Stimulated activated CD8-positive, alpha-beta memory T cell treated with anti-CD3 and anti-CD28 coated beads, Interleukin-12 subunit alpha, Interleukin-12 subunit beta, amount 100 ng/mL, for 4 hours (primary cell): ENCODE data around the gene RSRC2.
"Not testable (repeated sequence)": the region's sequence is repeated elsewhere in the genome, so short reads cannot be mapped to it uniquely, and the experiment has no call there.

ENCODE experiments used
- DNase-seq: peaks from one replicate; pipeline ENCODE4 v3.0.0-alpha.2; 2020; ENCODE audit warnings: low read depth

The RSRC2 gene

GRCh38 chr12:122518908-122519307 lies 7.8 kb downstream of the RSRC2 start:
- DNase-seq, result no peak

- no peak for DNase-seq
Measured at GRCh38 chr12:122517877-122518276, 8.9 kb downstream of the RSRC2 start.

- no peak for DNase-seq
Measured at GRCh38 chr12:122516544-122517361, 10.0 kb downstream of the RSRC2 start.

GRCh38 chr12:122515275-122515674 lies 11.5 kb downstream of the RSRC2 start:
- no peak for DNase-seq

- no peak for DNase-seq
Measured at GRCh38 chr12:122513660-122514059, 13.1 kb downstream of the RSRC2 start.

- not testable (repeated sequence) for DNase-seq
Measured at GRCh38 chr12:122513028-122513427, 13.7 kb downstream of the RSRC2 start.

- DNase-seq, result no peak
Measured at GRCh38 chr12:122508163-122508562, 18.6 kb downstream of the RSRC2 start.

- no peak for DNase-seq
Measured at GRCh38 chr12:122506393-122506938, 20.3 kb downstream of the RSRC2 start.

GRCh38 chr12:122505419-122506051 lies 21.2 kb downstream of the RSRC2 start:
- DNase-seq, result no peak

- no peak for DNase-seq
Measured at GRCh38 chr12:122503783-122504590, 22.7 kb downstream of the RSRC2 start.

- no peak for DNase-seq
Measured at GRCh38 chr12:122503147-122503751, 23.5 kb downstream of the RSRC2 start.

- no peak for DNase-seq
Measured at GRCh38 chr12:122501489-122501989, 25.2 kb downstream of the RSRC2 start.

GRCh38 chr12:122500685-122501488 lies 25.8 kb downstream of the RSRC2 start, which contains the start of gene ZCCHC8:
ZCCHC8 (minus strand) TSS chr12:122500932; CDS start chr12:122500840, 92 bp downstream.
- peak; percentile 91 for DNase-seq

- DNase-seq, result peak; percentile 22
Measured at GRCh38 chr12:122499991-122500684, 26.6 kb downstream of the RSRC2 start.

- DNase-seq, result no peak
Measured at GRCh38 chr12:122495258-122495657, 31.5 kb downstream of the RSRC2 start.

GRCh38 chr12:122493222-122493621 lies 33.5 kb downstream of the RSRC2 start:
- DNase-seq, result not testable (repeated sequence)

GRCh38 chr12:122491991-122492390 lies 34.7 kb downstream of the RSRC2 start:
- no peak for DNase-seq

GRCh38 chr12:122489038-122489437 lies 37.7 kb downstream of the RSRC2 start:
- DNase-seq, result no peak

- DNase-seq, result not testable (repeated sequence)
Measured at GRCh38 chr12:122487807-122488206, 38.9 kb downstream of the RSRC2 start.

- DNase-seq, result no peak
Measured at GRCh38 chr12:122486805-122487426, 39.8 kb downstream of the RSRC2 start.
